GM18526 (cell line): ENCODE results near the gene FAM83F.
A peak's percentile ranks its signal among the peaks of the same experiment; 100 is the strongest.

Experiments used
- POLR2A ChIP-seq: IDR thresholded peaks from 3 replicates; pipeline ENCODE4 v1.6.1; 2011; ENCODE audit not compliant: insufficient read length; ENCODE audit errors: extremely low read depth

FAM83F gene

GRCh38 chr22:40044870-40045834 is 50.4 kb downstream of the FAM83F start:
- peak; percentile 33 for TF ChIP-seq POLR2A

- no peak for TF ChIP-seq POLR2A
Measured at GRCh38 chr22:40046126-40046525, 51.4 kb downstream of the FAM83F start.

GRCh38 chr22:40050258-40050657 is 55.5 kb downstream of the FAM83F start:
- TF ChIP-seq POLR2A, result no peak

- no peak for TF ChIP-seq POLR2A
Measured at GRCh38 chr22:40051322-40051721, 56.6 kb downstream of the FAM83F start.

GRCh38 chr22:40053460-40053859 is 58.7 kb downstream of the FAM83F start:
- no peak for TF ChIP-seq POLR2A

- no peak for TF ChIP-seq POLR2A
Measured at GRCh38 chr22:40054486-40054885, 59.7 kb downstream of the FAM83F start.

- TF ChIP-seq POLR2A, result no peak
Measured at GRCh38 chr22:40055143-40055883, 60.6 kb downstream of the FAM83F start.

GRCh38 chr22:40056154-40056553 is 61.4 kb downstream of the FAM83F start:
- TF ChIP-seq POLR2A, result no peak

- no peak for TF ChIP-seq POLR2A
Measured at GRCh38 chr22:40056559-40056958, 61.8 kb downstream of the FAM83F start.

- no peak for TF ChIP-seq POLR2A
Measured at GRCh38 chr22:40057652-40058051, 62.9 kb downstream of the FAM83F start.

- TF ChIP-seq POLR2A, result no peak
Measured at GRCh38 chr22:40058265-40058664, 63.5 kb downstream of the FAM83F start.

- TF ChIP-seq POLR2A, result no peak
Measured at GRCh38 chr22:40065981-40066380, 71.2 kb downstream of the FAM83F start.

GRCh38 chr22:40067639-40068038 is 72.9 kb downstream of the FAM83F start:
- no peak for TF ChIP-seq POLR2A

GRCh38 chr22:40070701-40071100 is 75.9 kb downstream of the FAM83F start:
- TF ChIP-seq POLR2A, result no peak

GRCh38 chr22:40071720-40072119 is 77.0 kb downstream of the FAM83F start:
- no peak for TF ChIP-seq POLR2A
